GM10248 (cell line): ENCODE measurements around the gene ZNF862.

ENCODE experiments used
- CTCF ChIA-PET: fragments of 300-600 bp; sonication (Branson Sonifier 250); formaldehyde crosslinking; extraction: SDS; loops from one replicate; lab custom pipeline; 2021; ENCODE audit warnings: antibody characterized with exemption; lab: Yijun Ruan, JAX
- POLR2A ChIA-PET: fragments of 350-650 bp; sonication (Branson Sonifier 250); formaldehyde crosslinking; extraction: SDS; loops from one replicate; lab custom pipeline; 2020; ENCODE audit warnings: antibody characterized with exemption; lab: Yijun Ruan, JAX
- DNase-seq: peaks from one replicate; pipeline ENCODE4 v3.0.0; 2012; ENCODE audit errors: extremely low spot score
- CTCF ChIP-seq: IDR thresholded peaks from 2 replicates; pipeline ENCODE4 v1.5.1; 2012; ENCODE audit warnings: mild to moderate bottlenecking, low read depth; ENCODE audit errors: extremely low read depth, missing control alignments, control extremely low read depth

The ZNF862 gene

GRCh38 chr7:149865437-149865836 lies 27.3 kb downstream of the ZNF862 start:
- POLR2A ChIA-PET: no interaction called here
- TF ChIP-seq CTCF: no peak
- DNase-seq: no peak
- CTCF ChIA-PET: no interaction called here

- CTCF ChIA-PET: no interaction called here
- POLR2A ChIA-PET: no interaction called here
- DNase-seq: no peak
- TF ChIP-seq CTCF: no peak
Observed at GRCh38 chr7:149866139-149866778, 28.1 kb downstream of the ZNF862 start.

- ChIA-PET POLR2A (no interaction called here), CTCF (no interaction called here)
- no peak for TF ChIP-seq CTCF
Observed at GRCh38 chr7:149866779-149867447, 28.7 kb downstream of the ZNF862 start.

GRCh38 chr7:149867762-149868622 lies 29.8 kb downstream of the ZNF862 start:
- TF ChIP-seq CTCF: no peak
- no peak for DNase-seq
- POLR2A ChIA-PET: no interaction called here
- CTCF ChIA-PET: interaction anchor here (1.8 kb wide), 1 partner anchor 17 kb away, joined by 4 read pairs; no protein-coding TSS in a partner anchor

More at GRCh38 chr7:149866779-149867447, 28.7 kb downstream of the ZNF862 start:
- DNase-seq: no peak

GRCh38 chr7:149868623-149869290 lies 30.6 kb downstream of the ZNF862 start:
- no peak for DNase-seq
- ChIA-PET CTCF (interaction anchor here (0.8 to 3.7 kb wide), 3 partner anchors 14 to 18 kb away, joined by 3 to 23 read pairs (median 4); no protein-coding TSS in a partner anchor), POLR2A (no interaction called here)
- no peak for TF ChIP-seq CTCF

- POLR2A ChIA-PET: no interaction called here
- CTCF ChIA-PET: interaction anchor here (0.8 to 3.7 kb wide), 5 partner anchors 14 to 30 kb away, joined by 3 to 23 read pairs (median 4); no protein-coding TSS in a partner anchor
- TF ChIP-seq CTCF: no peak
- DNase-seq: no peak
Observed at GRCh38 chr7:149869291-149869650, 31.1 kb downstream of the ZNF862 start.
